ENCODE results near the gene ATP13A2. TPM values are rescaled to one million over a fixed set of nuclear protein-coding genes. Genes with fewer than 3 reads are reported as not detected.

ATP13A2 gene
- total and polyA plus RNA-seq, 8 donors, result 11.1 to 249 (median 24.8) TPM

DNA sequence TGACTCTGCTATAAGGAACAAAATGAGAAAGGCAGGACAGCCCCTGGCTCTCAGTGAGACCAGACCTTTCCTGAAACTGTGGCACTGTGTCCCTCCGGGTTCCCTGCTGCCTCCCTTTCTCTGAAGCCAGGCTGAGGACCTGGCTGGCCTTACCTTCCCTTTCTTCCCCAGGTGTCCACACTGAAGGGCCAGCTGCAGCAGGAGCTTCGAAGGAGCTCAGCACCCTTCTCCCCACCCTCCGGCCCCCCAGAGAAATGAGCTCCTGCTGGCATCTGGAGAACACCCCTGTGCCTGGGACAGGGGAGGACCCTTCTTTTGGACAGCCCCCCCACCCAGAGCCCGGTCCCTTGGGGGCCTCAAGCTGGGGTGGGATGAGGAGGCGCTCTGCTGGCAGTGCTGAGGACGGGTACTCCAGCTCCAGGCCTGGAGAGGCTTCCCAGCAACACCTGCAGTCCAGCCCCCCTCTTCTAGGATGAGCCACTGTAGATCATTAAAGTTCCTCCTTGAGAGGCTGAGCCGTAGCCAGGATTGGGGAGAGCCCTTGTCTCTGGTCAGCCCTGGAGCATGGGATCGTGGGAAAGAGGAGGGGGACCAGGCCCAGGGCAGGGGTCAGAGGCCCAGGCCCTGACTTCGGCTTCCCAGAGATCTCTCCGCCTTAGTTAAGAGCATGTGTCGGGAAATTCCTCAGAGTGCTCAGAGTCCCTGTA, 39.4 kb downstream of the ATP13A2 start:
- H3K9me3 ChIP-seq, result no peaks in the 10 kb centered on the region
- TF ChIP-seq EP300 (IDR thresholded peaks at IDR 0.05) (no peak), POLR2AphosphoS5 (IDR thresholded peaks at IDR 0.05) (no peak), CTCF (IDR thresholded peaks at IDR 0.05) (no peak), POLR2A (IDR thresholded peaks at IDR 0.05) (no peak)
- peak overlapping the region in 1 of 5 donors; percentile 39 for H3K27ac ChIP-seq
- WGBS, 5 donors, result 81 to 84% (median 83%) methylated on average over 6 to 11 of the region's 11 CpGs
- no peak overlapping the region for H3K4me3 ChIP-seq
- DNase-seq, result no peak
- peaks cover 0 to 38% (median 26%) of the 10 kb centered on the region in 4 donors for H3K36me3 ChIP-seq
- H3K27me3 ChIP-seq, result no peaks in the 10 kb centered on the region
- intact Hi-C loops (cut with DNase I; ENCODE audit: low total_unique reads), result no loop called here
- peaks cover 0 to 24% (median 9%) of the 10 kb centered on the region in 4 donors for H3K4me1 ChIP-seq

- TF ChIP-seq POLR2AphosphoS5 (IDR thresholded peaks at IDR 0.05), result no peak
- TF ChIP-seq EP300 (IDR thresholded peaks at IDR 0.05), result no peak
- no peak for TF ChIP-seq POLR2A (IDR thresholded peaks at IDR 0.05)
- TF ChIP-seq CTCF (IDR thresholded peaks at IDR 0.05), result no peak
- H3K9me3 ChIP-seq, result no peaks in the 10 kb centered on the region
- peaks cover 0 to 46% (median 29%) of the 10 kb centered on the region in 4 donors for H3K36me3 ChIP-seq
- peak overlapping the region in 1 of 5 donors; percentile 39 for H3K27ac ChIP-seq
- WGBS, 5 donors, result 62 to 75% (median 66%) methylated on average over 16 to 28 of the region's 28 CpGs
- intact Hi-C loops (cut with DNase I; ENCODE audit: low total_unique reads), result no loop called here
- no peaks in the 10 kb centered on the region for H3K27me3 ChIP-seq
- DNase-seq, result peak in 1 of 2 donors; percentile 52
- H3K4me3 ChIP-seq, result no peak overlapping the region
- H3K4me1 ChIP-seq, result peaks cover 0 to 32% (median 15%) of the 10 kb centered on the region in 4 donors
Observed at GRCh38 chr1:16971341-16972188, 40.2 kb downstream of the ATP13A2 start.

DNA sequence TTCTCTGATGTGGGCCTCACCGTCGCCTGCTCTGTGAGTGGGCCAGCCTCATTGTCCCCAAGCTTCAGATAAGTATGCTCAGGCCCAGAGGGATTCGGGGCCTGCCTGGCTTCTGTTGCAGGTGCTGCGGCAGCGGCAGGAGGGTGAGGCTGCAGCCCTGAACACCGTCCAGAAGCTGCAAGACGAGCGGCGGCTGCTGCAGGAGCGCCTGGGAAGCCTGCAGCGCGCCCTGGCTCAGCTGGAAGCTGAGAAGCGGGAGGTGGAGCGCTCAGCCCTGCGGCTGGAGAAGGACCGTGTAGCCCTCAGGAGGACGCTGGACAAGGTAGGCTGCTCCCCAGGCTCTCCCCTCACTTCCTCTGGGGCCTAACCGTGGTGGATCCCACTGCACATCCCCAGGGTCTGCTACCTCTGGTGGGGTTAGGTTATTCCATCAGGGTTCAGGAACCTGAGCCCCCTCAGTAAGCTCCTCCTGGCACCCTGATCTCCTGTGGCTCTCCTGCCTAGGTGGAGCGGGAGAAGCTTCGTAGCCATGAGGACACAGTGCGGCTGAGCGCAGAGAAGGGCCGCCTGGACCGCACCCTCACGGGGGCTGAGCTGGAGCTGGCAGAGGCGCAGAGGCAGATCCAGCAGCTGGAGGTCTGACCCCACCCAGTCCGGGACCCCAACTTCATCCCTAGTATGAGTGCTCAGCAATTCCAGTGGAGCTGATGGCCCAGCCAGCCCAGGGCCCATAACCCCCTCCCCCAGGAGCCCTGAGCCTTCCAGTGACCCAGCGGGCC, 41.4 kb downstream of the ATP13A2 start:
- no peak for DNase-seq
- WGBS, 5 donors, result 84 to 97% (median 94%) methylated on average over 24 to 28 of the region's 28 CpGs
- no peaks in the 10 kb centered on the region for H3K9me3 ChIP-seq
- intact Hi-C loops (cut with DNase I; ENCODE audit: low total_unique reads), result no loop called here
- no peak for TF ChIP-seq POLR2A (IDR thresholded peaks at IDR 0.05)
- H3K27me3 ChIP-seq, result no peaks in the 10 kb centered on the region
- no peak overlapping the region for H3K4me3 ChIP-seq
- no peak overlapping the region for H3K27ac ChIP-seq
- H3K36me3 ChIP-seq, result peaks cover 10 to 59% (median 41%) of the 10 kb centered on the region in 4 donors
- H3K4me1 ChIP-seq, result peaks cover 0 to 25% (median 15%) of the 10 kb centered on the region in 4 donors

- intact Hi-C loops (cut with DNase I; ENCODE audit: low total_unique reads), result loop anchor here (10.0 kb wide), 1 partner anchor 65 kb away; no protein-coding TSS in a partner anchor
- Histone ChIP-seq H3K36me3 (peaks cover 10 to 61% (median 46%) of the 10 kb centered on the region in 4 donors), H3K4me3 (no peak overlapping the region), H3K4me1 (peaks cover 0 to 25% (median 13%) of the 10 kb centered on the region in 4 donors), H3K27me3 (no peaks in the 10 kb centered on the region), H3K27ac (no peak overlapping the region), H3K9me3 (no peaks in the 10 kb centered on the region)
- DNase-seq, result no peak
- no peak for TF ChIP-seq POLR2AphosphoS5 (IDR thresholded peaks at IDR 0.05)
- no peak for TF ChIP-seq EP300 (IDR thresholded peaks at IDR 0.05)
- WGBS, 5 donors, result 83 to 93% (median 89%) methylated on average over 5 to 12 of the region's 12 CpGs
Observed at GRCh38 chr1:16969651-16970050, 42.1 kb downstream of the ATP13A2 start.

Data from stomach (tissue), 9 donors.